ENCODE data around the gene GPR6. TPM values are rescaled to one million over a fixed set of nuclear protein-coding genes. Genes with fewer than 3 reads are reported as not detected.

Gene GPR6
- total RNA-seq (2022; extraction: Qiagen RNA extraction; ENCODE audit: low read depth), result not detected in 5 replicates

DNA sequence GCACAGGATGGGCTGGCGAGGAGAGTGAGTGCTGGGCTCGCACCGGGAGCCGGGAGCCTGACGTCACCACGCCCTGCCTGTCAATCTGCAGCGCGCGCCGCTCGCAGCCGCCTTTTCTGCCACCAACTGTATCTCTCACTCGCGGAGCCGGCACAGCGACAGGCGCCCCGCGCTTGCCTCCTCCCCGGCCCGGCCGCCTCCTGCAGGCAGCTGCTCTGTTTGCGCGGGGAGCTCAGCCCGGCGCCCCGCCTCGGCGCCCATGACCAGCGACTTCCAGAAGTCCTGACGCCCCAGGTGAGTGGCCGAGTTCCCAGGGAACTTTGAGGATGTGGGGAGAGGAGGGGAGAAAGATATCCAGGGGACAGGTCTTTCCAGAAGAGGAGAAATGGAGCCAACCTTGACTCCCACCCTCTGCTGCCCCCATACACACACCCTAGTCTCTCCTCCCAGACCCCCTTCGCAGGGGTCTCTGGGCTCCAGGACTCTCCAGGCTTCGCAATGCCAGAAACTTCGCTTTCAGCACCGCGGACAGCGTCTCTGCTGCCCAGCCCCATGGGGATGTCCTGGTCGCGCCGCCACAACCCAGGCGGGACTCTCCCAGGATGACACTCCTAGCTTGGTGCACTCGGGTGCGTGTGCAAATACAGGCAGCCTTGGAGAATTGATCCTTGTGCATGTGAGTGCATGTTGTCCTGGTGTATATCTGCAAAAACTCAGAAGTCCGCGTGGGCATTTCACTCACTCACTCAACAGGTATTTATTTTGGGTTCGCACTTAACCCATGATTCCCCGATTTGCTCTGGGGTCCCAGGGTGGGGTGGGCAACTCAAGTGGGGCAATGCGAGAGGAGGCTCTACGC lies at the start of gene GPR6:
Gene GPR6 (plus strand): TSS at position 138 of the 859 bp plus-strand sequence. CDS start 802 bp downstream, outside the sequence.

Other genes with a start within 250 kb of the GPR6 start
- gene WASF1, start 201.4 kb downstream of the GPR6 start, total RNA-seq (2022; extraction: Qiagen RNA extraction; ENCODE audit: low read depth), result 8.8 to 13.8 TPM (median 12.7 TPM) in 5 replicates
- gene CDC40, start 202.1 kb downstream of the GPR6 start, total RNA-seq (2022; extraction: Qiagen RNA extraction; ENCODE audit: low read depth), result 8.0 to 11.4 TPM (median 9.4 TPM) in 5 replicates